ENCODE measurements around the gene RPSA.
A peak's percentile ranks its signal among the peaks of the same experiment; 100 is the strongest.
"Not testable (repeated sequence)": the region's sequence is repeated elsewhere in the genome, so short reads cannot be mapped to it uniquely, and the experiment has no call there.

The RPSA gene

DNA sequence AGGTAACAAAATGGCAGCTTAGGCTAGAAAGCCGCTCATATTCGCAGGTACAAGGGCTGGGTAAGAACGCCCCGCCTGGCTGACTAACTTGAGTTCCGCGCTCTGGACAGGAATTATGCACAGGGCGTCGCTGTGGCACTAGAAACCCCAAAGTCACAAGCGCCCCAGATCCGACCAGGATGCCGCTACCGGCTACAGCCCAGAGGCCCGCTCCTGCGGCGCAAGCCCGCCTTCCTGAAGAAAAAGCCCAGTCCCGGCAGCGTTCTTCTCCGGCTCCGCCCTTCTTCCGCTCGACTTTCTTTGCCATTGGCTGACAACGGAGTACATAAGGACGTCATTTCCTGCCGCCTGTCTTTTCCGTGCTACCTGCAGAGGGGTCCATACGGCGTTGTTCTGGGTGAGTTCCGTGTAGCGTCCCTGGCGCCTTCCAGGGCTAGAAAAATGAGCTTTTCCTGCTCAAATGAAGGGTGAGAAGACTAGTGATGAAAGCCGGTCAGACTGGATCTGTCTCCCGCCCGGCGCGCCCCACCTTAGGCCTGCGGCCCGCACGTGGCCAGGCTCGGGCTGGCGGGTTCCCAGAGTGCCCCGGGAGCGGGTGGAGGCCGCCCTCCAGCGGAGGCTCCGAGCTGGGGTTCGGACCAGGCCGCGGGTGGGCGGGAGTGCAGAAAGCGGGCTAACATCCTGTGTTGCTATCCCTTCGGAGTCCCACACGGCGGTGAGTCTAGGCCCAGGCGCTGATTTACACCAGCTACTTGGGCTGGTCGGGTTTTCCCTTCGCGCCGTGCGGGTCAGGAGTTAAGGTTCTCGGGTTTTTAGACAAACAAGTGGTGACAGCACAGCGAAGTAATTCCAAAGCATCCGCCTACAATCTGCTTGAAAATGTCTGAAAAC is at the start of gene RPSA:
TSS of gene RPSA (plus strand) at position 353 of the 891 bp plus-strand sequence. CDS start 934 bp downstream, outside the sequence.
- DNase-seq = peak; percentile 50

DNA sequence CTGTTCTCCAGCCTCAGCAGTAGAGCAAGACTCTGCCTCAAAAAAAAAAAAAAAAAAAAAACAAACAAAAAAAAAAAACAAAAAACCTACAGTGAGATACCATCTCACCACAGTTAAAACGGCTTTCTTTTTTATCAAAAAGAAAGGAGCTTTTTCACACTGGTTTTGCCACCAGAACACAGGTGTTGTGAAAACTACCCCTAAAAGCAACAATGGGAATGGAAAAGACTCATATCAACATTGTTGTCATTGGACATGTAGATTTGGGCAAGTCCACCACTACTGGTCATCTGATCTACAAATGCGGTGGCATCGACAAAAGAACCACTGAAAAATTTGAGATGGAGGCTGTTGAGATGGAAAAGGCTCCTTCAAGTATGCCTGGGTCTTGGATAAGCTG is 48.2 kb upstream of the RPSA start:
- no peak for DNase-seq

DNA sequence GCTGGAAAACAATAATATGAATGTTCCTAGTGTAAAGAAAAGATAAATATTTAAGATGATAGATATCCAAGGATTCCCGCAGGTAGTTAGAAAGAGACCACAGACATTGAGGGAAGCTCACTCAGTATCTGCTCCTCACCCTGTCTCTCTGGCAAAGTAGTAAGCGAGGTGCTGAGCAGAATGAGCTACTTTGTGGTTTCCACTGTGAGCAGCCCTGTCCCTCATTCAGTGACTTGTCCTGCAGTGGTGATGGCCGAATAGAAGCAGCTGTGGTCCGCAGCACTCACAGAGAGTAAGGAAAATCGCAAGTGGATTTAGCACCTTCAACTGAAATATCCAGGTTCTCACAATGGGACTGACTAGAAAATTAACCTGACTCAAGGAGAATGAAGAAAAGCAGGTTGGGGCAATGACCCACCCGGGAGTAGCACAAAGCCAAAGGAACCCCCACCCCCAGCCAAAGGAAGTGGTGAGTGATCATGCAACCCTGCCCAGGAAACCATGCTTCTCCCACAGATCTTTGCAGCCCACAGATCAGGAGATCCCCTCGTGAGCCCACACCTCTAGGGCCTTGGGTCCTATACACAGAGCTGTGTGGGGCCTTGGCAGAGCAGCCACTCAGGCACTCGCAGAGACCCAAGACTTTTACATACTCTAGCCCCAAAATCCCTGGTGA is 45.1 kb upstream of the RPSA start:
- no peak for DNase-seq

DNA sequence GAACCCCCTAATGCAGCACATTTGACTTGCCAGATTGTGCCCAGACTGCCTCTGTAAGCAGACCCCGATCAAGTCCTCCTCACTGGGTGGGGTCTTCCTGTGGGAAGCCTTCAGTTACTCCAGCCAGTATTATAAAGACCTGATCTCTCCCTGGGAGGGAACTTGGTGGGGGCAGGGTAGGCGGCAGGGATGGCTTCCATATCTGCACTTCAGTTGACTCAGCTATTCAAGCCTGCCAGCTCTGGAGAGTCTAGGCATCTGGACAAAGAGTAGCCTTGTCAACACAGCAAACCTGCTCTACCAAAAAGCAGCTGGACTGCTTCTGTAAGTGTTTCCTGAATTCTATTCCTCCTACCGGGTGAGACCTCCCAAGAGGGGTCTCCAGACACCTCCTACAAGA is 44.3 kb upstream of the RPSA start:
- no peak for DNase-seq

DNA sequence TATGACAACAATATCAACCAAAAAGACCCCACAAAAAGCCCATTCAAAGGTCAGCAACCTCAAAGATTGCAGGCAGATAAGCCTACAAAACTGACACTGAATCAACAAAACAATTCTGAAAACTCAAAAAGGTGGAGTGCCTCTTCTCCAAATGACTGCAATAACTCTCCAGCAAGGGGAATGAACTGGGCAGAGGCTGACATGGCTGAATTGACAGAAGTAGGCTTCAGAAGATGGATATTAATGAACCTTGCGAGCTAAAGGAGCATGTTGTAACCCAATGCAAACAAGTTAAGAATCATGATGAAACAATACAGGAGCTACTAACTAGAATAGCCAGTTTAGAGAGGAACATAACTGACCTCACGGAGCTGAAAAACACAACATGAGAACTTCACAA is 43.7 kb upstream of the RPSA start:
- no peak for DNase-seq

DNA sequence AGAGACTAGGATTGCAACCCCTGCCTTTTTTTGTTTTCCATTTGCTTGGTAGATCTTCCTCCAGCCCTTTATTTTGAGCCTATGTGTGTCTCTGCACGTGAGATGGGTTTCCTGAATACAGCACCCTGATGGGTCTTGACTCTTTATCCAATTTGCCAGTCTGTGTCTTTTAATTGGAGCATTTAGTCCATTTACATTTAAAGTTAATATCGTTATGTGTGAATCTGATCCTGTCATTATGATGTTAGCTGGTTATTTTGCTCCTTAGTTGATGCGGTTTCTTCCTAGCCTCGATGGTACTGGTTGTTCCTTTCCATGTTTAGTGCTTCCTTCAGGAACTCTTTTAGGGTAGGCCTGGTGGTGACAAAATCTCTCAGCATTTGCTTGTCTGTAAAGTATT is 36.1 kb upstream of the RPSA start:
- not testable (repeated sequence) for DNase-seq

DNA sequence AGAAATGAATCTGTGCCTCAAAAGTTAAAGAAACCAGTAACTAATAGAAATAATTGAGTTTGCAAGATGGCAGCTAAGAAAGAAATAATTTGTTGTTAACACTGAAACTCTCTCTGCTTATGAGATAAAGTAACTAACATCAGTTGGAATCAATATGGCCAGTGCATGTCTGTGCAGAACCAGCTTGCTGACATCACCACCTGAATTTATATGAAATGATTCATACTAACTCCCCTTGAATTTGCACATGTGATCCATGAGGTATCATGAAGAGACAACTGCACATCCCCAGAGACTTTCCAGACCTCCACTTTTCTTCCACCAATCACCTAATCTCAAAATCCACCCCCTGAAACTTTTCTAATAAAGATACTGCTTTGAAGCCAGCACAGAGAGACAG is 33.7 kb upstream of the RPSA start:
- DNase-seq = no peak

DNA sequence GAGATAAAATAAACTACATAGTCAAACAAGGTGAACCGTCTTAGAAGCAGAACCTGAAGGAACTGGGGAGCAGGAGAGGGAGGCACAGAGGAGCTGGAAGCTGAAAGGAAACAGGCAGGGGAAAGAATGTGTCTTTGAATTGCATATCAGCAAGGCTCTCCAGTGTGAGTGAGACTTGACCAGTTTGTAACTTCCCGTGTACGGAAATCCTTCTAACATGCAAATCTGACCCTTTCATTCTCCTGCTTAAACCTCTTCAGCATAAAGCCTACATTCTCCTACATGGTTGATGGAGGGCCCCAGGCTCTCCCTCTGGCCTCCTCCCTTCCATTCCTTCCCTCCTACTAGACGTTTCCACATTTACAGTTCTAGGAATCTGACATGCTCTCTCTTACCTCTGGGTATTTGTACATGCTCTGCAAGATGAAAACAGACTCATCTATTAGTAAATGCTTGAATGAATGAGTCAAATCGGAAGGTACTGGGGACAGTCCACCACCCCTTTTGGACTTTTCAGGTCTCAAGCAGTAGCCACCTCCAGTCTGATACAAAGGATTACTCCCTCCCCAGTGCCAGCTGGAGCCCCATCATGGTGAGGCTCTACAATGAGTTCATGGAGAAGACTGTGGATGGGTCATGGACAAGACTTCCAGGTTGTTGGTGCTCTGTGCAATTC is 29.4 kb upstream of the RPSA start:
- DNase-seq = no peak

DNA sequence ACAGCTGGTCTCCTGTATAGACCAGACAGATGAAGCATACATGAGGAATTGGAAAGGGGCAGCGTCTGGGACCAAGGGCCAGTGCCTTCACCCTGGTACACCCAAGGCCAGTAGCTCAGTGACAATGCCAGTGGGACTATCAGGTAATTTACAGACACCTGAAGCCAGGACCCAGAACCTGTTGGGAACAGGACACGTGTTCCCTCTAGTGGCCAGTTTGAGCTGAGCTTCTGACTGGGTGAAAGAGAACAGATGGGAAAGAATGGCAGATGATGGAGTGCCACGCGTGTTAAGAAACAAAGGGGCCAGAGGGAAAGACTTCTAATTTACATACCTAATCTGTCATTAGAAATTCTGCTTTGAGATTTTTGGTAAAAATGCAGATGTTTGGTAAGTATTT is 28.4 kb upstream of the RPSA start:
- DNase-seq = no peak

DNA sequence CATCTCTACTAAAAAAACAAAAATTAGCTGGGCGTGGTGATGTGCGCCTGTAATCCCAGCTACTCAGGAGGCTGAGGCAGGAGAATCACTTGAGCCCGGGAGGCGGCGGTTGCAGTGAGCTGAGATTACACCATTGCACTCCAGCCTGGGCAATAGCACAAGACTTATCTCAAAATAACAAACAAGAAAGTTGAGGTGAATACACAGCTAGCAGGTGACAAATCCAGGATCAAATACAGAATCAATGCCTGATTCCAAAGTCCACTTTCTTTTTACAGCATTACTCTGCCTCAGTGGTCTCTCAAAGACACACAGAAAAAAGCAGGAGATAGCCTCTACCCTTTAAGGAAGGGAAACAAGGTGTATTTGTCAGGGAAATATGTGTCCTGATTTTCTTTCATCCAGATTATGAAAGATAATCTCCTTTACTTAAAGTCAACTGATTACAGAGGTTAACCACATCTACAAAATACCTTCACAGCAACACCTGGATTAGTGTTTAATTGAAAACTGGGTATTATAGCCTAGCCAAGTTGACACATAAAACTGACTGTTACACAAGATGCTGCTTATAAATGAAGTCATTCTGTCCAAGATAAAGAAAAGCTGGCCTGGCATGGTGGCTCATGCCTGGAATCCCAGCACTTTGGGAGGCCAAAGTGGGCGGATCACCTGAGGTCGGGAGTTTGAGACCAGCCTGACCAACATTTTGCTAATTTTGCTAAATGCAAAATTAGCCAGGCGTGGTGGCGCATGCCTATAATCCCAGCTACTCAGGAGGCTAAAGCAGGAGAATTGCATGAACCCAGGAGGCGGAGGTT is 27.4 kb upstream of the RPSA start:
- DNase-seq = no peak

DNA sequence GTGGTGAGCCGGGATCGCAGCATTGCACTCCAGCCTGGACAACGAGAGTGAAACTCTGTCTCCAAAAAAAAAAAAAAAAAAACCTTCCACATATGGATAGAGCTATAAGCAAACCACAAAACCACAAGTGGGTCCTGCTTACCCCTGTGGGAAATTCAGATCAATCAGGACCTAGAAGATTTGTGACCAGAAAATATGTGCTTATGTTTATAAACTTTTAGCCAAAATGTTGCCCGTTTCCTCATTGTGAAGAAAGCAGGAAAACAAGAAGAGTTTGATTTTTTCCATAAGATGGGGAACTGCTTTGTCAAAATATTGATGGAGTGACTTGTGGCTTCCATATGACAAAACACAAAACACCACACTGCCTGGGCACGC is 26.8 kb upstream of the RPSA start:
- no peak for DNase-seq

DNA sequence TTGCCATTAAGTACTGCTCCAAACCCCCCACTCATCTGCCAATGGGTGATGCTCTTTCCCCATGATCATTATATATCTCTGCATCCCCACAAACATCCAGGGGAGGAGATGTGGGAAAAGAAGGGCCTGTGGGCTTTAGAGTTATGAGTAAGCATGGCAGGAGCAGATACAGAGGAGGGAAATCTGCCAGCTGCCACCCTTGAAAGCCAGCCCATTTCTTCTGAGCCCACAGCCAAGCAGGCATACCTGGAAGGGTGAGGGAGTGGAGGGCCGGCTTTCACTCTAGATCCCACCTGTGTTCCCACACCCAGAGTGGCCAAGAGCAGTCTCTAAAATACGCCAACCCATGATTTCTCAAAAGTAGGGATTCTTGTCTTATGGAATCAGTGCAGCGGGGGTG is 25.1 kb upstream of the RPSA start:
- no peak for DNase-seq

DNA sequence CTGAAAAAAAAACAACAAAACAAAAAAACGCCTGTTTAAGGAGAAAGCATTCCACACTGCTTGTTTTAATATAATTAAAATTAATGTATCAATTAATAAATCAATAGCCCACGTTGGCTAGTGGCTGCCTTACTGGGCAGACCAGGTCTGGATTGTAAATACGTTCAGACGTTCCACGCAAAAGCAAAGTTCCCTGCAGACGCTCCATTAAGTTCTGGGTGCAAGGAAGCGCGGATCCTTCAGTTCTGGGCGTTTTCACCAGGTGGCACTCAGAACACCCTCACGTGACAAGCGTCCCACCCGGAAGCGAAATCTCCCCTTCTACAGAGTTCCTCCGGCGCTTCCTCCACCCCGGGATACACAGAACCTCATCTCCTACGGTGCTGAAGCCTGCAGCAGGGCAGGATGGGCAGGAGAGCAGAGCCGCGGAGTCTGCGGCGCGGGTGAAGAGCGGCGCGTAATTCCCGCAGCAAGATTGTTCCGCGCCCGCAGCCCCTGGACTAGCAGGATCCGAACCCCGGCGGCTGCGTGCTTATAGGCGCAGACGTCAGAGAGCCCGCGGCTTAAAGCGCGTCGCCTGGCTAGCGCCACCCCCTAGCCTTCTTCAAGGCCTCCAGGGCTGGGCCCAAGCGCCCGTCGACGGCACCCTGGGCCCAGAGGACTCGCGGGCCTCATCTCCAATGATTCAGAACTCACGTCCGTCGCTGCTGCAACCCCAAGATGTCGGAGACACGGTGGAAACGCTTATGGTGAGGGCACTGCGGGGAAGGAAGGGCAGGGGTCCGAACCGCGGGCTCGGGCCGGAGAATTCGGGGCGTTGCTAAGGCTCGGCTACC is 23.3 kb upstream of the RPSA start, which contains the start of gene SLC25A38:
TSS of gene SLC25A38 (plus strand) at position 326 of the 836 bp plus-strand sequence. CDS start at position 681, 355 bp downstream.
- DNase-seq = no peak

DNA sequence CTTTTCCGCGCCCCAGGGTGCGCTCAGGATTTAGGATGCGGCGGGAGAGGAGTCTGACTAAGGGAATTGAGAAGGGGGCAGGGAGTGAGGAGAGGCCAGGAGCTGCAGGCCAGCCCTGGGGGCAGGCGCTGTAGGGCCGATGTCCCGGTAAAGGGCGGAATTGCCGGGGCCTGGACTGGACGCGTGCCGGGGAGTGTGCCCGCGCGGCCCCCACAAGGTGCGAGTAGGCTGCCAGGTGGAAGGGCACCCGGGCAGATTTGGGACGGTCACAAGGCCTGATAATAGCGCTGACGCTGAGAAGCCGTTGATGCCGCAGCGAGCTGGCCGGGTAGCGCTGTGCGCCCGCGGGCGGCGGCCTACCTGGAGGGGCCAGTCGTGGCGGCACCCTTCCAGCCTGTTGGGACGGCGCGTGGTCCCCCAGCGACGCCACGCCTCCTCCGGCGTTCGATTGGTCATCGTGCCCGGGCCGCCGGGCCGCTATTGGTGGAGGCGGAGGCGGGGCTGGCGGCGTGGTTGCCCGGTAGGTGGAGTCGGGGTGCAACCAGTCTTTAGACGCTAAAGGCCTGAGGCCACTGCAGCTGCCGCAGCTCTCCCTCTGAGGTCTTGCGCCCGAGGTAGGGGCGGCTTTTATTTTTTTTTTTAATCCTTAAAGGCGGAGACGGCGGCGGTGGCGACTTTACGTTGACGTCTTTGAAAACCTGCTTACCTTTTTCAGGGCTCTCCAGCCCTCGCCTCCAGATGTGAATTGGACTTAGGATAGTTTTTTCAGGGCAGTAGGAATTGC is 22.4 kb upstream of the RPSA start:
- no peak for DNase-seq

DNA sequence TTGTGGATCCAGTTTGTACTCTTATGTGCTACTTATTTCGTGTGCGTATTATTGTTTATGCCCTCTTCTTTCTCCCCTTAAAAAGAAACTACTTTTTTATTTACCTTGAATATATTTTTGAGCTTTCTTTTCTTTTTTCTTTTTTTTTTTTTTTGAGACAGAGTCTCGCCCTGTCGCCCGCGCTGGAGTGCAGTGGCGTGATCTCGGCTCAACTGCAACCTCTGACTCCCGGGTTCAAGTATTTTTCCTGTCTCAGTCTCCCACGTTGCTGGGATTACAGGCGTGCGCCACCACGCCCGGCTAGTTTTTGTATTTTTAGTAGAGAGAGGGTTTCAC is 21.9 kb upstream of the RPSA start:
- no peak for DNase-seq

DNA sequence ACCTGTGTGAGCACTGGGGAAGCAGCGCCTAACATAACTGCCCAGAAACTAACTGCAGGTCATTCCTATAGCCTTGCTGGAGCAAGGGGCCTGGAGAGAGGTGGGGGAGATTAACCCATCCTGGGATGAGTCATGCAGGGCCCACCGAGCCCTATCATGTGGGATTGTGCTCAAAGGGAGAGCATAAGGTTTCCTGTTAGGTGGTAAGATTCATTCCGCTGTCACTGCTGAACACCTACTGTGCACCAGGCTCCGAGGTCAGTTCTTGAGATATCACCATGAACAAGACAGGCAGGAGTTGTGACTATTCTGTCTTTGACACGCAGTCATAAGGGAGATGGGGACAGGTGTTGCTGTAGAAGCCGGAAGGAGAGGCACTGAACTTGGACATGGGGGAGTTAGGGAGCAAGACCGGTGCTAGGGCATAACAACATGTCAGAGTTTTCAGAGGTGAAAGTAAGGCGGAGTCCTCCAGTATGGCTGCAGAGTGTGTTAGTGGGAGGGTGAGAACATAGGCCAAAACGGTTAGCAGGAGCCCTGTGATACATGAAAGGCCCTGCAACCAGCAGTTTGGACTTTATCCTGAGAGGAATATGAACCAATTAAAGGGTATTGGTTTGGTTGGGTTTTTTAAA is 20.9 kb upstream of the RPSA start:
- no peak for DNase-seq

DNA sequence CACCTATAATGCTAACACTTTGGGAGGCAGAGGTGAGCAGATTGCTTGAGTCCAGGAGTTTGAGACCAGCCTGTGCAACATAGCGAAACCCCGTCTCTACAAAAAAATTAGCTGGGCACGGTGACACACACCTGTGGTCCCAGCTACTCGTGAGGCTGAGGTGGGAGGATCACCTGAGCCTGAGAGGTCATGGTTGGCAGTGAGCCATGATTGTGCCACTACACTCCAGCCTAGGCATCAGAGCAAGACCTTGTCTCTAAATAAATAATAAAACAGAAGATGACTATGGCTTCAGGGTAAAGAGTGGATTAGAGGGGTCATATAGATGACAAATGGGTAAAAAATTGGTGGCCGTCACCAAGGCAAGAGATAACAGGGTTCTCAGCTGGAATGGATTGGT is 20.2 kb upstream of the RPSA start:
- no peak for DNase-seq

DNA sequence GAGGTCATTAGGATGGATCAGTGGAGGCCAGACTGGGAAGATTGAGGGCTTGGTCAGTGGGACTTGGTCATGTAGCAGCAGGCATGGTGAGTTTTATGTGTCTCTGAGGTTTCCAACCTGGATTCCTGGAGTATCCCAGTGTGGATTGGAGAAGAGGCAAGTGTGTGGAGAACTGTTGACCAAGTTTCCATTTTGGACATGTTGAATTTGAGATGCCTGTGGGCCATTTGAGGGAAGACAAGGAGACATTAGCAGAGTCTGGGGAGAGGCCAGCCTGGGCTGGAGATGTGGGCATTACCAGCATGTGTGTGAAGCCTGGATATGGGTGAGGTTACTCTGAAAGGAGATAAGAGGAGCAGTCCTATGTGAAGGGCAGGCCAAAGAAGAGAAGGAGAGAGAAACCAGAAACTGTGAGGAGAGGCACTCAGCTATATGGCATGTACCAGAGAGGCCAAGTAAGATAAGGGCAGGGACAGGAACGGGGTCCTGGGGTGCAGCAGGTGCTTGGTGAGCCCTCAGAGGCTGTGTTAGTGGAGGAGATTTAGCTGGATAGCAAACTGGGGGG is 19.0 kb upstream of the RPSA start:
- no peak for DNase-seq

DNA sequence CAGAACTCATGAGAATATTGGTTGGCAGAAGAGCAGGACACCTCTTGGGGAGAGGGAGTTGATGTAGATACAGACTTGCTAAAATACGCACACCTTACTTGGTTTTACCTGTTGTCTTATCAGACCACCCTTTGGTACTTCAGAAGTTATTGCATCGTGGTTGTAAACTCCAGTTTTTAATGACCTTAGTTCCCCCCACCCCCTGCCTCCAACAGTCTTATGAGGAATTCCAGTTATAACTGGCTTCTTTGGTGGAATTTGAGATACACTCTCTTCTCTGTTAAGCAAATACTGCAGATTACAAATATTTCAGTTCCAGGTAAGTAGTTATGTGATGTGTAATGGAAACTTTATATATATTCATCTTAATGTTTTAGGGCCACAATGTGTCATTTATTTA is 18.4 kb upstream of the RPSA start:
- no peak for DNase-seq

DNA sequence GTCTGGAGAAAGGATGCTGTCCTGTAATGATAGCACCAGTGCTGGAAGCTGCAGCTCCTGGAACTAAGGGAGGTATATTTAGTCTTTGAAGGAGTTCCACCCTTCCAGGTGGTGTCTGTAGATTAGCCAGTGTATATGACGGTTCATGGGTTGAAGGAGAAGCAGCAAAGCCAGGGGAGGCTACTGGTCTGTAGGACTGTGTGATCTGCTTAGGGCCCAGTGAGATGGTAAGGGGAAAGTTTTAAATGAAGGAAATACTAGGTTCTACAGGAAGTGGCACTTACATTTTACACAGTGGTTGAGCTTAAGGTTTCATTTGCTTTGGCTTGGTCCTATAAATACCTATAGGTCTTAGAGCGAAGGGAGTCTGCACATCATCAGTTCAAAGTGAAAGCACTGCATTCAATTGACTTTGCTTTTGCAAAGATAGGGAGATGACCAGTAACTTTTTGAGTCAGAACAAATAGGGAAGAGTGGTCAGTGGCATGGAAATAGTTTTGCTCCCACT is 17.7 kb upstream of the RPSA start:
- no peak for DNase-seq

All from NCI-H1694 (cell line).